Stimulated activated CD4-positive, alpha-beta T cell treated with anti-CD3 and anti-CD28 coated beads, Interleukin-2, amount 100 ng/mL, for 24 hours (primary cell): ENCODE results near the gene DGKB.

Source experiments
- DNase-seq, 2 donors: peaks; one replicate each; pipeline ENCODE4 v3.0.0-alpha.2; 2020

DGKB gene

GRCh38 chr7:14902589-14903067 lies at the start of gene DGKB:
TSS of gene DGKB (minus strand) at chr7:14902751.
- no peak for DNase-seq

- no peak for DNase-seq
These were observed 47.5 kb upstream of the DGKB start for GRCh38 chr7:14950013-14950412.

GRCh38 chr7:14938181-14938580 lies 35.6 kb upstream of the DGKB start:
- no peak for DNase-seq

- DNase-seq: no peak
These were observed 35.0 kb upstream of the DGKB start for GRCh38 chr7:14937581-14937980.

GRCh38 chr7:14936554-14936953 lies 34.0 kb upstream of the DGKB start:
- no peak for DNase-seq

- no peak for DNase-seq
These were observed 32.3 kb upstream of the DGKB start for GRCh38 chr7:14934839-14935238.

- no peak for DNase-seq
These were observed 29.1 kb upstream of the DGKB start for GRCh38 chr7:14931511-14932215.

GRCh38 chr7:14924398-14924797 lies 21.8 kb upstream of the DGKB start:
- no peak for DNase-seq

- DNase-seq: no peak
These were observed 8.5 kb upstream of the DGKB start for GRCh38 chr7:14911077-14911476.

- DNase-seq: no peak
These were observed 6.1 kb upstream of the DGKB start for GRCh38 chr7:14908697-14909096.

GRCh38 chr7:14905764-14906163 lies 3.2 kb upstream of the DGKB start:
- no peak for DNase-seq

GRCh38 chr7:14900051-14900450 lies 2.5 kb downstream of the DGKB start:
- DNase-seq: no peak

- no peak for DNase-seq
These were observed 3.5 kb downstream of the DGKB start for GRCh38 chr7:14899030-14899429.

- no peak for DNase-seq
These were observed 6.1 kb downstream of the DGKB start for GRCh38 chr7:14896461-14896860.

- no peak for DNase-seq
These were observed 7.7 kb downstream of the DGKB start for GRCh38 chr7:14894826-14895225.

- DNase-seq: no peak
These were observed 9.6 kb downstream of the DGKB start for GRCh38 chr7:14892961-14893360.

GRCh38 chr7:14891289-14891688 lies 11.3 kb downstream of the DGKB start:
- no peak for DNase-seq

GRCh38 chr7:14888962-14889361 lies 13.6 kb downstream of the DGKB start:
- DNase-seq: no peak

GRCh38 chr7:14886533-14886932 lies 16.0 kb downstream of the DGKB start:
- no peak for DNase-seq

- no peak for DNase-seq
These were observed 26.5 kb downstream of the DGKB start for GRCh38 chr7:14875941-14876587.

- DNase-seq: no peak
These were observed 30.7 kb downstream of the DGKB start for GRCh38 chr7:14871880-14872279.

GRCh38 chr7:14870394-14870793 lies 32.2 kb downstream of the DGKB start:
- no peak for DNase-seq

- DNase-seq: no peak
These were observed 33.6 kb downstream of the DGKB start for GRCh38 chr7:14868937-14869336.

GRCh38 chr7:14861456-14861855 lies 41.1 kb downstream of the DGKB start:
- DNase-seq: no peak

GRCh38 chr7:14859267-14859666 lies 43.3 kb downstream of the DGKB start:
- DNase-seq: no peak
